ENCODE measurements around the gene SHB.
"Not testable (repeated sequence)": the region's sequence is repeated elsewhere in the genome, so short reads cannot be mapped to it uniquely, and the experiment has no call there.

SHB gene

DNA sequence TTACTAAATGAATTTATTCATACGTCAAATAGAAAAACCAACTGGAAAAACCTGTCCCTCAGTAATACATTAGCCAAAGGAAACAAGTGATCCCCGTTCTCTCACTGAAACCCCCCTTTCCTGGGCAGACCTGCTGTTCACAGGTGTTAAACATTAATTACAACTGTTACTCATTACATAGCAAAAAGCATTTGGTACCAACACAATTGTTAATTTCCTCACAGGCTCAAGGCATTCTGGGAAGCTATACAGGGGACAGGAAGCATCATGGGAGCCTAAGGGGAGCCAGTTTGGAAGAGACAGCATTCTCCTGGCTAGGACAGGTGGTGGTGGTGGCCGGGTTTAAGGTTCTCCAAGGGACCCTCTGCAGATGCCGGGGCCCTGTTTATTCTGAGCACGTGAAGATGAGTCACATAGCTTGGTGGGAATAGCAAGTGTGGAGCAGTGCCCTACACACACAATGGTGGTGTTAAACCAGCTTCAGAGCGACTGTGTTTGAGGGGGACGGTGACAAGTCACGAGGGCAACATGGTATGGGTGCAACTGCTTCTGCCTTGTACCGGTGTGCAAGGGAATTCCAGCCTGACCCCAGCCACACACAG, 102.5 kb downstream of the SHB start:
- no peak for DNase-seq

DNA sequence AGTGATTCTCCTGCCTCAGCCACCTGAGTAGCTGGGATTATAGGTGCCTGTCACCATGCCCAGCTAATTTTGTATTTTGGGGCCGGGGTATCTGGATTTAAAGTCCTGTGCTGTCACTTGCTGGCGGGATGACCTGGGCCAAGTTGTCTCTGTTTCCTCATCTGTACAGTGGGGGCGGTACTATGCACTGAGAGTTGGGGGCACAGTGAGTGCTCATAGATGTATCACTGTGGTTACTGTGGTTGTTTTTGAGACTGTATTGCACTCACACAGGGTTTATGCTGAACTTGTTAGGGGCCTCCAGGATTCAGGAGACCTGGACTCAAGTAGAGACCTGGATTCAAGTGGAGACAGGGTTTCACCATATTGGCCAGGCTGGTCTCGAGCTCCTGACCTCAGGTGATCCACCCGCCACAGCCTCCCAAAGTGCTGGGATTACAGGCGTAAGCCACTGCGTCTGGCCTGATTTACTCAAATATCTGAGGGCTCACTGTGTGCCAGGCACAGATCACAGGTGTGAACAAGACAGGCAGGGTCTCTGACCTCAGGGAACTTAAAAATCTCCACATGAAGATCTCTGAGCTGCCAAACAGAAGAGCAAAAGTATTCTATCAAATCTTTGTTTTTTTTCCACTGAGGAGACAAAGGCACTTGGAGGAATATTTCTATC, 103.2 kb downstream of the SHB start:
- not testable (repeated sequence) for DNase-seq

DNA sequence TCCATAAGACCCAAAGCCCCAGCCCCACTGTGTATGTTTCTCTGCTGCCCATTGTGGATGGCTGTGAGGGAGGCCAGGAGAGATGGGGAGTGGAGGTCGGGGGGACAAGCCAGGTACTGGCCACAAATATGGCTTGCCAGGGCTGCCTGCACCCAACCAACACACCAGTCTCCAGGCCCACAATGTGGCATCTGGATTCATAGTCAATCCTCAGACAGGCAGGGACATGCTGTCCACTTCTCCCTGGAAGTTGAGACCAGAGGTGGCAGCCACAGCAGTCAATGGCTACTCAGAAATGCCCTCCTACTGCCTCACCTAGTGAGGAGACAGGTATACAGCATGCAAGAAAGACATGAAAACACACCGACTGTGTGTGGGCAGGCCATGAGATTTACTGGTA, 103.9 kb downstream of the SHB start:
- no peak for DNase-seq

GRCh38 chr9:37964740-37965081, 104.3 kb downstream of the SHB start:
- no peak for DNase-seq

GRCh38 chr9:37963936-37964739, 104.9 kb downstream of the SHB start:
- peak; percentile 89 for DNase-seq

GRCh38 chr9:37961351-37961750, 107.7 kb downstream of the SHB start:
- no peak for DNase-seq

DNA sequence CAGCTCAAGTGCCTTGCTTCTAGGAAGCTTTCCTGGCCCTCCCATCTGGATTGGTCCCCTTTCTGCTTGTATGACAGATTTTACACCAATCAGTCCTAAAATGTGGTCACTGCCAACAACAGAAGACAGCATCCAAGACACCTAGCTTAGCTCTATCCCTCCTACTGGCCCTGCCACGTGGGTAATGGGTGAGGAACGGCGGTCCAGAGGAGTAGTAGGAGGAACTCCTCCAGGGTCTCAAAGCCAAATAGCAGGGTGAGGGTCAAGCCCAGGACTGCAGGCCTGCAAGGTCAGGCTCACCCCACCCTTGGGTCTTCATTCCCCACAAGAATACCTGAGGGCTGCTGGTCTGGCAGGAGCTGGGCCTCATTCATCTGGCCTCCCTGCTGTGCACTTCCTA, 108.4 kb downstream of the SHB start:
- no peak for DNase-seq

DNA sequence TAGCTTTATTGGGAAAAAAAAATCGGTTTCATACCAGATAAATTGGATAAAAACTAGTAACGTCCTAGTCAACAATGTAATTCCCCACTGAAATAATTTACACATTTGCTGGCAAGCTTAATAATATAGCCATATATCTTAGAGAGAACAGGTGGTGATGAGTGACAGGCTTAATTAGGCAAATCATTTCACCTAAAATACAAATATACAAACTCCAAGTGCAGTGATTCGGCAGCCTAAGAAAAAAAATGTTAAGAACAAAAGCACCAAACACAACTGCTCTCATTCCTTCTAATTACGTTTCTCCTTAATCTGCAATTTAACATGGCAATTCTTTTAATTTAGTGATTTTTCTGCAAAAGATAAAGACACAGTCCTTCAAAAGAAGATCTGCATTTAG, 109.1 kb downstream of the SHB start:
- DNase-seq: no peak

GRCh38 chr9:37958154-37958553, 110.9 kb downstream of the SHB start:
- DNase-seq: no peak

- no peak for DNase-seq
Observed at GRCh38 chr9:37957664-37957953, 111.4 kb downstream of the SHB start.

DNA sequence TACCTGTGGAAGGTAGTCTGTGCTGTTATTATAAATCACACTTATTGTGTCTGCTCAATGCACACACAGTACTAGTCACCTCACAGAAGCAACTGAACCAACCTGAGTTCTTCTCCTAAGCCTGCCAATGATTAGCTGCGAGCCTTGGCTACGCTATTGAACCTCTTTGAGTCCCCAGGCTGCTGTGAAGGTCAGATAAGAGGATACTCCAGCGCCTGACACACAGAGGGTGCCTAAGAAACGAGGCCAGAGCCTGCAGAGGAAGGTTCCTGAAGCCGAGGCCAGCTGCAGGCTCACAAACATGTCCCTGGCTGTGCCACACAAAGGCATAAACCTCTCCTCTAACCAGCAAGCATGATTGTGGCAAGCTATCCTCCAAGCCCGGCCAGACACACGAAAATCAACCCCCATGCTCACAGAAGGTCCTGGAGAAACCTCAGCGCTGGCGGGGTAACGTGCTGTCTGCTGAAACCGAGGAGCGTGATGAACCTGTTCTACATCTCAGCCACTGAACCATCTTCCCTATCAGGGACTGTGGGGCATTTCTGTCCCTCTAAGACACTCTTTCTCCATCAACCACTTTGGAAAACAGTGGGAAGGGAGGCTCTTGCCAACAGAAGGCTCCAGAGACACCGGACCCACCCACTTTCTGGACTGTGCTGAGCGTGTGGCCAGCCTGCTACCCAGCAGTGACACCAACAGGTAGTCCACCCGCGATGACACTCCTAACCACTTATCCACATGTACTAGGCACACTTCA, 111.9 kb downstream of the SHB start:
- no peak for DNase-seq

DNA sequence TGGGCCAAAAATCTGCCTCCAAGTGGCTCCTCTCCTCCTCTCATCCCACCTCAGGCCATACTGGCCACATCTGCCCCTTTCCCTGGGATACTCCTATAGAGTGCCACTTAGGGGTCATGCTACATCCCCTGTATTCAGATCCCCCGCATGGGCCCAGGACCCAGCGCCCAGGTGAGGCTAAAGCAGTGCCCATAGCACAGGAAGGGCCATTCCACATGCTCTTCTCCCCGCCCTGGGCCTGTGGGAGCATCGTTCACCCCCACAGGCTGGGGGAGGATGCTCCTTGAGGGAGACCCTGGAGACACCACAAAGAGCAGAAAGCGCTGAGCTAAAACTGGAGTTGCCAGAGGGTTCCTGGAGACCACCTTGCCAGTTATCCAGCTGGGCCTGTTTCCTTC, 112.6 kb downstream of the SHB start:
- DNase-seq: no peak

DNA sequence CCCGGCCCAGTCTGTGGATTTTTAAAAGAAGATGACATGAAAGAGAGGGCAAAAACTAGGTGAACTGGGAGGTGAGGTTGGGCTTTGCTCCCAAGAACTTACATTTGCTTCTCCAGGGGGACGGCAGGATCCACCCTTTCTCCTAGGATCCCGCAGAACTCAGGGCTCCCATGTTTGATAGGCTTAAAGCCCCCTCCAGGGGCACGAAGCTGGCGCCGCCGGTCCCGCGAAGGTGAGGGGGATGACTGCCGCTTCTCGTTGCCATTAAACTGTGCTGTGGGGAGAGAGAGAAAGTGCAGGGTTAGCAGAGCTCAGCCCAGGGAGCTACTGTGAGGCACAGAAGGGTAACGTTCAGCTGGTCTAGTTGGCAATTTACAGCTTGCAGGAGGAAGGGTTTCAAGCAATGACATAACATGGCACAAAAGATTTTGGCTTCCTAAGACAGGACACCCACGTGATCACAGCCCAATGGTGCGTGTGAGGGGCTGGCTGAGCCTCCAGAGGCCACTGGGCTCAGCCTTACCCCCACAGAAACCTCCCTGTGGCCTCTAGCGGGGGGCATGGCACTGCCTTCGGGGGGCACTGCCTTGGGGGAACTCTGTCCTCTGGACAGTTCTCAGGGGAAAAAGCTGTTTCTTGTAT, 113.1 kb downstream of the SHB start:
- DNase-seq: no peak

DNA sequence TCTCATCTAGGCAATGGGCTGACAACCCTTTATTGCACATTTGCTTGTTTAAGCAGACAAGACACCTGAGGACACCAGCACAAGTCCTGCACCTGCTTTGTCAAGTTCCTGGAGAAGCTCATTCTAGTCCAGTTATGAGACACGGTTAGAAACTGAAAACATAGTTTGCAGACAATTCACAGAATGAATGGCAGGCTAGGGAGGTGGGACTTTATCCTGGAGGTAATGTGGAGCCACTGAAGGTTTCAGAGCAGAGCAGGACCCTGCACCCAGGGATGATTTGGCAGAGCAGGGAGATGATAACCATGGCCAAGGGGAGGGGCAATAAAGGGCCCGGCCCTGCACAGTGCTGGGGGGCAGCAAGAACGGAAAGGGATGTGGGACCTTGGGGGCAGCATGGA, 114.4 kb downstream of the SHB start:
- no peak for DNase-seq

DNA sequence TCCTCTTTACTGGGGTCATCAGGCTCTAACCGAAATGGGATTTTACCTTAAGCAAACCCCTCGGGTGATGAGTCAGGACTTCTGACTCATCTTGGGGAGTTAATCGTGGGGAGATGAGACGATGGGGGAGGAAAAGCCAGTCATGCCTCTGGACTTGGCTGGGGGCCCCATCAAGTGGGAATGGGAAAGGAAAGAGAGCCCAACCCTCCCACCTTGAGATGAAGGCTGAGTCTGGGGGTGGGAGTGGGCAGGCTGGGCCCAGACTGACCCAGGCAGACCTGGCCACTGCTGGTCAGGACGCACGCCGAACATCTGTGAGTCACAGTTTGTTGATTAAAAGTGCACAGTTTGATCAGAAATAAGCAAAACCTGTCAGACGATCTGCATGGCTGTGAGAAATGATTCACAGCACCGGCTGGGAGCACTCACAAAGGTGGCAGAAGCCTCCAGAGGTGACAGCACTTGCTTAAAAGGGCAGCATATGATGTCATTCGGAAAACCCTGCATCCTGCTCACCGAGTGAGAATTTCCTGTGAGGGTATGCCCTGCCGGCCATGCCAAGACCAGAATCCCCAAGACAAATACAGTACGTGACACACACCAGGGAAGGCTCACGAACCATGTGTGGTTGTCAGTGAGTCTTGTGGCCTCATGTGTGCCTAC, 115.1 kb downstream of the SHB start:
- no peak for DNase-seq

DNA sequence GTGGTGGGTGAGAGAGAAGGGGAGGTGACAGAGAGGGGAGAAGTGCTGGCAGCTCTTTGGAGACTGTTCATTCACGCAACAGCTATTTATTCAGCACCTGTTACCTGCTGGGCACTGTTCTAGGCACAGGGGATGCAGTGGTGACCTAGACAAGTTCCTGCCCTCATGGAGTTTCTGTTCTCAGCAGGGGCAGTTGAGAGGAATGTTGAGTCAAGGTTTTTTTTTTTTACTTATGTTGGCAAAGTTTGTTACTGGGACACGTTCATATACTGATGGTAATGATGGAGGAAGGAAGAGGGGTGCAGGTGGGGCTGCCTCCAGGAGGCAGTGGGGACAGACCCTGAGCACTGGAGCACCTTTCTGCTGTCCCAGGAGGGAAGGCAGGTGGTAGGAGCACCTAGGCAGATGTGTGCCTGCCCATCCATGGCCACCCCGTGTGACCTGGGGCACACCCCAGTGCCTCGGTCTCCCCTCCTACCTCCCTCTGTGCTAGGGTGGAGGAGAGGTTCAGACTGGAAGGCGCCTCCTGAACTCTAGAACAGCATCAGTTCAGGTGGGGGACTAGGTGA, 115.7 kb downstream of the SHB start:
- no peak for DNase-seq

DNA sequence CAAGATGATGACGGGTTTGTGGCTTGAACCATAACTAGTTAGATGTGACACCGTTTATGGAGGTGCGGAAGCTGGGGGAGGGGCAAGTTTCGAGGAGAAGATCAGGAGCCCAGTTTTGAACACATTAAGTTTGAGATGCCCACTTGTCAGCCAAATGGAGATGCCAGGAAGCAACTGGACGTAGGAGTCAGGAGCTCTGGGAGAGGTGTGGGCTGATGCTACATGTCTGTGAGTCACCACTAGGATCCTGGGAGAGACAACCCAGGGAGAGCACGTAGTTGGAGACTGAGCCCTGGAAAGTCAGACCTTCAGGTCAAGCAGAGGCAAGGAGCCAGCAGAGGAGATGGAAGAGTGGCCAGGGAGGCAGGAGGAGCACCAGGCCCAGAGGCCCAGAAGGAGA, 116.3 kb downstream of the SHB start:
- DNase-seq: no peak

GRCh38 chr9:37951671-37952449, 117.2 kb downstream of the SHB start:
- no peak for DNase-seq

DNA sequence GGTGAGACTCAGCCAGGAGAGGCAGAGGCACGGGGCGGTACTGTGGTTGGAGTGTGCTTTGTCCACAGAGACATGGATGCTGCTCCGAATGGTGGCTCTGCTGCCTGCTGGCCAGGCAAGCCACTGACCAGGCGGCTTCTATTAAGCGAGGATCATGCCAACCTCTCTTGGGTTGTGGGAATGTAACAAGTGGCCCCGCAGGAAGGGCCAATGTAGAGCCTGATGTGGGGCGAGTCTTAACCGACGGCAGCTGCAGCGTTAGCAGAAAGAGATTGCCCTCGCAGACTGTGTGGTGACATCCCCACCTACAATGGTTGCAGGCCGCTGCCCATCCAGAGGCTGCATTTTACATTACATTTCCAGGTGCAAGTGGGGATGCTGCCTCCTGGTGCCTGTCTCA, 118.5 kb downstream of the SHB start:
- DNase-seq: no peak

- DNase-seq: no peak
Observed at GRCh38 chr9:37949576-37949975, 119.5 kb downstream of the SHB start.

GRCh38 chr9:37948417-37948980, 120.5 kb downstream of the SHB start:
- no peak for DNase-seq

Data from NCI-H2029 treated with DMSO at 0.1 percent for 48 hours (cell line).